Spleen (tissue), 11 donors: Measurements from ENCODE around the gene FBN3. TPM values are rescaled to one million over a fixed set of nuclear protein-coding genes. Genes with fewer than 3 reads are reported as not detected.

Source experiments
- DNase-seq: peaks from one replicate; pipeline ENCODE4 v3.0.0-alpha.2; 2020
- H3K27ac ChIP-seq, 8 donors: fragments of 200-600 bp; sonication (generic) in 7 of 8; 1 replicate in 4 of 8; 2 replicates in 4 of 8; pipeline versions ENCODE4 v1.5.0 to v1.8.0; 2016 to 2021; ENCODE audit warnings: inconsistent platforms in 4 of 8, mild to moderate bottlenecking in 4 of 8, moderate library complexity in 1 of 8
- H3K27me3 ChIP-seq, 7 donors: fragments of 200-600 bp; sonication (generic) in 6 of 7; replicated peaks in 1 of 7; 1 replicate in 4 of 7; 2 replicates in 3 of 7; pipeline versions ENCODE4 v1.5.0 to v1.8.0; 2016 to 2021; ENCODE audit warnings: inconsistent platforms in 3 of 7, mild to moderate bottlenecking in 1 of 7
- H3K36me3 ChIP-seq, 6 donors: fragments of 200-600 bp; sonication (generic) in 5 of 6; 1 replicate in 4 of 6; 2 replicates in 2 of 6; pipeline versions ENCODE4 v1.5.0 to v1.8.0; 2016 to 2021; ENCODE audit warnings: inconsistent platforms in 2 of 6
- H3K4me1 ChIP-seq, 6 donors: fragments of 200-600 bp; sonication (generic) in 5 of 6; 1 replicate in 3 of 6; 2 replicates in 3 of 6; pipeline versions ENCODE4 v1.5.0 to v1.8.0; 2016 to 2021; ENCODE audit warnings: inconsistent platforms in 3 of 6
- H3K4me3 ChIP-seq, 8 donors: fragments of 200-600 bp; sonication (generic) in 7 of 8; 1 replicate in 4 of 8; 2 replicates in 4 of 8; pipeline versions ENCODE4 v1.5.0 to v1.8.0; 2016 to 2021; ENCODE audit warnings: inconsistent platforms in 4 of 8, mild to moderate bottlenecking in 4 of 8, moderate library complexity in 2 of 8
- H3K9me3 ChIP-seq, 8 donors: fragments of 200-600 bp; sonication (generic) in 7 of 8; 1 replicate in 4 of 8; 2 replicates in 4 of 8; pipeline versions ENCODE4 v1.5.0 to v1.8.0; 2016 to 2021; ENCODE audit warnings: inconsistent platforms in 4 of 8
- POLR2A ChIP-seq, 3 donors: fragments of 450-650 bp; IDR thresholded peaks; one replicate each; pipeline ENCODE4 v1.5.1; 2017; ENCODE audit warnings: antibody characterized with exemption in 3 of 3, mild to moderate bottlenecking in 1 of 3
- POLR2AphosphoS5 ChIP-seq, 3 donors: sonication (generic); formaldehyde crosslinking; IDR thresholded peaks; one replicate each; pipeline ENCODE4 v1.5.1; 2017; ENCODE audit warnings: antibody characterized with exemption in 3 of 3
- WGBS, 5 donors: extraction: QIAGEN DNeasy Blood & Tissue Kit in 3 of 5; methylation state at CpG; one replicate each; pipeline versions ENCODE4 v1.1.5 to v1.1.7; 2013 to 2018; 5-methylcytosine and 5-hydroxymethylcytosine counted together
- intact Hi-C: fragments of 100-400 bp; cut with DNase I; formaldehyde crosslinking; loops from one replicate; pipeline ENCODE4 v1.15.0; 2023; ENCODE audit warnings: low total_unique reads
- polyA plus RNA-seq, 3 donors: library from polyadenylated mRNA; stranded (reverse); fragments of 200-250 nt; gene quantifications; one replicate each; pipeline ENCODE4 v1.2.1, GENCODE V29; 2013
- total RNA-seq, 7 donors: library from RNA; depleted of rRNA in 3 of 7; stranded (reverse); fragments of >200 nt in 3 of 7; fragmentation: NEBNext Ultra II Directional in 4 of 7; extraction: Animal tissue kit (Norgen Biotek cat#: 25700) in 4 of 7; gene quantifications; one replicate each; pipeline versions ENCODE4 v1.1.0 to v1.2.1, GENCODE V29; 2016 to 2021
- TF ChIP-seq, protein P1 (sequence below), 11 experiments: fragments of 200-600 bp in 7 of 11; fragments of 450-650 bp in 4 of 11; sonication (generic) in 4 of 11; IDR thresholded peaks in 8 of 11; conservative IDR thresholded peaks in 3 of 11; 1 replicate in 7 of 11; 2 replicates in 4 of 11; pipeline versions ENCODE4 v1.4.0 to v1.8.0; 2016 to 2021; ENCODE audit warnings: antibody characterized with exemption in 11 of 11, inconsistent platforms in 4 of 11, mild to moderate bottlenecking in 1 of 11
- donor health status: healthy with polysubstance abuse.
- donor health status: DM: no; HTN: no; CAD: no; lungs with moderate emphysema.
- donor health status: DM: no; HTN: no; CAD: no.
- donor health status: Bipolar disorder and iron deficiency.
- donor health status: healthy.
- donor health status: DM: no; HTN: no; CAD: no.
- donor health status: DM: yes; HTN: yes; CAD: no.

The FBN3 gene
- total and polyA plus RNA-seq, 10 donors = 0.02 TPM; not detected in 9

DNA sequence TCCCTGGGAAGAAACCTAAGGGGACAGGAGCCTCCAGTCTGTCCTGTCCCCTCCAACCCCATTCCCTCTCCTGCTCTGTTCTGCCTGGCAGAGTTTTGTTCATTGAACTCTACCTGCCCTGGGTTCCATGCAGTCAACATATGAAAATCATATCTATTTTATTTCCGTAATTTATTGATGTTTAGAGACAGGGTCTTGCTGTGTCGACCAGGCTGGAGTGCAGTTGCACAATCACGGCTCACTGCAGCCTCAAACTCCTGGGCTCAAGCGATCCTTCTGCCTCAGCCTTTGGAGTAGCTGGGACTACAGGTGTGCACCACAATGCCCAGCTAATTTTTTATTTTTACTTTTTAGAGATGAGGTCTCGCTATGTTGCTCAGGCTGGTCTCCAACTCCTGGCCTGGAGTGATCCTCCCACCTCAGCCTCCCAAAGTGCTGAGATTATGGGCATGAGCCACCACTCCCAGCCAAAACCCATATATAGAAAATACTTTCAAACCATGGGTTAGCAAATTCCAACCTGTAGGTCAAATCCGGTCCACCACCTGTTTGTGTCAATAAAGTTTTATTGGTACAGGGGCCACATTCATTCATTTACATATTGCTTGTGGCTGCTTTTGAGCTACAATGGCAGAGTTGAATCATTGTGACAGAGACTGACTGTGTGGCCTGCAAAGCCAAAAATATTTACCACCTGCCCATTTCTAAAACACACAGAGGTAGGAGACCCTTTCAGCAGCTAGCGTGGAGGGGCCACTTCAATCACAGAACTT lies 39.3 kb downstream of the FBN3 start:
- H3K36me3 ChIP-seq = no peaks in the 10 kb centered on the region
- no peak for DNase-seq
- TF ChIP-seq, protein P1, sequence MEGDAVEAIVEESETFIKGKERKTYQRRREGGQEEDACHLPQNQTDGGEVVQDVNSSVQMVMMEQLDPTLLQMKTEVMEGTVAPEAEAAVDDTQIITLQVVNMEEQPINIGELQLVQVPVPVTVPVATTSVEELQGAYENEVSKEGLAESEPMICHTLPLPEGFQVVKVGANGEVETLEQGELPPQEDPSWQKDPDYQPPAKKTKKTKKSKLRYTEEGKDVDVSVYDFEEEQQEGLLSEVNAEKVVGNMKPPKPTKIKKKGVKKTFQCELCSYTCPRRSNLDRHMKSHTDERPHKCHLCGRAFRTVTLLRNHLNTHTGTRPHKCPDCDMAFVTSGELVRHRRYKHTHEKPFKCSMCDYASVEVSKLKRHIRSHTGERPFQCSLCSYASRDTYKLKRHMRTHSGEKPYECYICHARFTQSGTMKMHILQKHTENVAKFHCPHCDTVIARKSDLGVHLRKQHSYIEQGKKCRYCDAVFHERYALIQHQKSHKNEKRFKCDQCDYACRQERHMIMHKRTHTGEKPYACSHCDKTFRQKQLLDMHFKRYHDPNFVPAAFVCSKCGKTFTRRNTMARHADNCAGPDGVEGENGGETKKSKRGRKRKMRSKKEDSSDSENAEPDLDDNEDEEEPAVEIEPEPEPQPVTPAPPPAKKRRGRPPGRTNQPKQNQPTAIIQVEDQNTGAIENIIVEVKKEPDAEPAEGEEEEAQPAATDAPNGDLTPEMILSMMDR (IDR thresholded peaks at IDR 0.05 in 8 of 11, conservative IDR thresholded peaks at IDR 0.05 in 3 of 11) = no peak
- TF ChIP-seq POLR2AphosphoS5 (IDR thresholded peaks at IDR 0.05) (no peak), POLR2A (IDR thresholded peaks at IDR 0.05) (no peak)
- H3K4me3 ChIP-seq = no peak overlapping the region
- H3K9me3 ChIP-seq = peaks cover 0 to 12% (median 0%) of the 10 kb centered on the region in 8 donors
- intact Hi-C loops = no loop called here
- peaks cover 0 to 59% (median 3%) of the 10 kb centered on the region in 7 donors for H3K27me3 ChIP-seq
- H3K4me1 ChIP-seq = no peaks in the 10 kb centered on the region
- no peak overlapping the region for H3K27ac ChIP-seq
- 78 to 95% (median 91%) methylated on average over 7 of the region's 7 CpGs for whole genome bisulfite sequencing, 5 donors

DNA sequence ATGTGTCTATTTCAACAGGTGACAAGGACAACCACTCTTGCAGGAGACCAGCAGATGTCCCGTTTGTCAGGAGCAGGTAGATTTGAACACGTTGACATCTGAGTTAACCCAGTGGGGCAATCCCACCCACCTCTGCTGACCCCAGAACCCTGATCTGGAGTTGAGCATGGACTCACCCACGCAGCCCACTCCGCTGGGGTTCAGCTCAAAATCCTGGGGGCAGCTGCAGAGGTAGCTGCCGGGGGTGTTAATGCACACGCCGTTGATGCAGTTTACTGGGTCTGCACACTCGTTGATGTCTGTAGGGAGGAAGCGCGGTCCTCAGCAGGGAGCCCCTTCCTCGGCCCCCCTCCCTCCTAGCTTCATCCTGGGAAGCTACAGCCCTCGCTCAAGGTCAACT lies 39.9 kb downstream of the FBN3 start:
- peaks cover 0 to 59% (median 3%) of the 10 kb centered on the region in 7 donors for H3K27me3 ChIP-seq
- intact Hi-C loops = no loop called here
- H3K27ac ChIP-seq = no peak overlapping the region
- peaks cover 0 to 12% (median 0%) of the 10 kb centered on the region in 8 donors for H3K9me3 ChIP-seq
- H3K4me3 ChIP-seq = no peak overlapping the region
- H3K36me3 ChIP-seq = no peaks in the 10 kb centered on the region
- 55 to 71% (median 65%) methylated on average over 12 of the region's 12 CpGs for WGBS, 5 donors
- H3K4me1 ChIP-seq = no peaks in the 10 kb centered on the region
- DNase-seq = no peak
- TF ChIP-seq POLR2AphosphoS5 (IDR thresholded peaks at IDR 0.05) = no peak
- TF ChIP-seq, protein P1 (IDR thresholded peaks at IDR 0.05 in 8 of 11, conservative IDR thresholded peaks at IDR 0.05 in 3 of 11) = no peak
- TF ChIP-seq POLR2A (IDR thresholded peaks at IDR 0.05) = no peak

DNA sequence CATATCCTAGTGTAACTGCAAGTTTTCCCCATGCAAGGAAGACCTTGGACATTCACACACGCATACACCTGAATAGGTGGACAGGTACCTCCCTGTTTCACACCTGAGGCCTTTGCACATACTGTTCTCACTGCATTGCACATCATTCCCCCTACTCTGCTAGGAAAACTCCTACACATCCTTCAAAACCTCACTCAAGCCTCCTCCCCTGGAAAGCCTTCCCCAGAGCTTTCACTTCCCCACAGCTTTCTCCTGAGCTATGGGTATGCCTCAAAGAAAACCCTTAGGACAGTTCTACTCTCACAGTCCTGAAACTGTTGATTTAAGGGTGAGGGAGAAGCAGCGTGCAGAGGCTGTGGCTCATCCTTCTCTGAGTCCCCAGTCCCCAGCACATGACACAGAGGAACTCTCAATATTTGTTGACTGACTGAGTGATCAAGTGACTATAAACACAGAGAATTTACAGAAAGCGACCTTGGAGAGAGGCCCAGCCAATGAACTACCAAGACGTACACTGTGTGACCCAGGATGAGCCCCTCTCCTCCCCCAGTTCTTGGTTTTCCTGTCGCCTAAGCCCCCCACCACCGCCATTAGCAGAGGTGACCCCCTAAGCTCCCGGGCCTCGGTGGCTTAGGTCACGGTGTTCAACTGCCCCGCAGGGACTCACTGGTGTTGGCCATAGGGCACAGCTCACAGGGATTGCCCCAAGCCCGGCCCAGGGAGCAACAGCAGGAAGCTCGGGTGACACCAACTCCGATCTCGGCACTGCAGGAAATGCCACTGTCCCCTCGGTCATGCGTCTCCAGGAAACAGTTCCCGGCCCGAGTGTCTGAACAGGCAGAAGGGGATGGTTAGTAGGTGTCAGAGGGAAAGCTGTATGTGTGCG lies 40.6 kb downstream of the FBN3 start:
- TF ChIP-seq POLR2AphosphoS5 (IDR thresholded peaks at IDR 0.05) (no peak), POLR2A (IDR thresholded peaks at IDR 0.05) (no peak)
- TF ChIP-seq, protein P1 (IDR thresholded peaks at IDR 0.05 in 8 of 11, conservative IDR thresholded peaks at IDR 0.05 in 3 of 11) = no peak

More for the DNA sequence above, 40.6 kb downstream of the FBN3 start:
- peaks cover 0 to 12% (median 0%) of the 10 kb centered on the region in 8 donors for H3K9me3 ChIP-seq
- intact Hi-C loops = no loop called here
- DNase-seq = peak; percentile 47
- no peaks in the 10 kb centered on the region for H3K4me1 ChIP-seq
- H3K4me3 ChIP-seq = no peak overlapping the region
- peaks cover 0 to 59% (median 3%) of the 10 kb centered on the region in 7 donors for H3K27me3 ChIP-seq
- 51 to 62% (median 57%) methylated on average over 18 to 19 of the region's 19 CpGs for WGBS, 5 donors
- H3K27ac ChIP-seq = no peak overlapping the region
- H3K36me3 ChIP-seq = no peaks in the 10 kb centered on the region
